Liver (tissue), 9 donors: ENCODE measurements around the gene LDB2. TPM values are rescaled to one million over a fixed set of nuclear protein-coding genes. Genes with fewer than 3 reads are reported as not detected.
A peak's percentile ranks its signal among the peaks of the same experiment; 100 is the strongest.

Experiments
- DNase-seq: peaks from one replicate; pipeline ENCODE4 v3.0.0-alpha.2; 2017; ENCODE audit warnings: low spot score
- H3K27ac ChIP-seq, 2 donors: one replicate each; pipeline ENCODE4 v1.7.0; 2013; ENCODE audit warnings: inconsistent platforms in 2 of 2, low read length in 2 of 2, control low read depth in 1 of 2, low read depth in 1 of 2, mild to moderate bottlenecking in 1 of 2
- H3K27me3 ChIP-seq, 4 donors: one replicate each; pipeline versions ENCODE4 v1.6.1 to v1.7.0; 2013; ENCODE audit warnings: low read length in 3 of 4, inconsistent platforms in 1 of 4, mild to moderate bottlenecking in 1 of 4, moderate library complexity in 1 of 4; ENCODE audit not compliant: control insufficient read depth in 4 of 4, insufficient read depth in 4 of 4
- H3K36me3 ChIP-seq, 4 donors: one replicate each; pipeline versions ENCODE4 v1.6.1 to v1.7.0; 2013; ENCODE audit warnings: low read length in 3 of 4, mild to moderate bottlenecking in 3 of 4, low read depth in 1 of 4, moderate library complexity in 1 of 4; ENCODE audit not compliant: control insufficient read depth in 4 of 4, insufficient read depth in 3 of 4
- H3K4me1 ChIP-seq, 4 donors: one replicate each; pipeline versions ENCODE4 v1.6.1 to v1.7.0; 2013; ENCODE audit warnings: low read length in 3 of 4, mild to moderate bottlenecking in 3 of 4, moderate library complexity in 1 of 4; ENCODE audit not compliant: control insufficient read depth in 4 of 4, insufficient read depth in 4 of 4
- H3K4me3 ChIP-seq, 3 donors: one replicate each; pipeline versions ENCODE4 v1.6.1 to v1.7.0; 2013; ENCODE audit warnings: low read length in 3 of 3, control low read depth in 1 of 3, low read depth in 1 of 3, mild to moderate bottlenecking in 1 of 3
- H3K9ac ChIP-seq, 2 donors: one replicate each; pipeline ENCODE4 v1.7.0; 2013; ENCODE audit warnings: low read length in 2 of 2, mild to moderate bottlenecking in 2 of 2, moderate library complexity in 2 of 2, control low read depth in 1 of 2, low read depth in 1 of 2
- H3K9me3 ChIP-seq, 4 donors: one replicate each; pipeline versions ENCODE4 v1.6.1 to v1.7.0; 2013; ENCODE audit warnings: low read length in 3 of 4; ENCODE audit not compliant: control insufficient read depth in 4 of 4
- ATF3 ChIP-seq: IDR thresholded peaks from 2 replicates; pipeline ENCODE4 v1.6.1; 2016; ENCODE audit warnings: antibody characterized with exemption
- CTCF ChIP-seq: fragments of 150-350 bp; IDR thresholded peaks from 2 replicates; pipeline ENCODE4 v1.5.1; 2017; ENCODE audit warnings: improper control_type of control experiment, low read depth, low read length; ENCODE audit not compliant: missing input control
- EGR1 ChIP-seq, 2 donors: IDR thresholded peaks; 2 replicates each; pipeline ENCODE4 v1.6.1; 2016 to 2018; ENCODE audit warnings: antibody characterized with exemption in 2 of 2, low read depth in 2 of 2
- FOXA1 ChIP-seq: IDR thresholded peaks from 2 replicates; pipeline ENCODE4 v1.6.1; 2016; ENCODE audit warnings: antibody characterized with exemption
- FOXA2 ChIP-seq: IDR thresholded peaks from 2 replicates; pipeline ENCODE4 v1.6.1; 2016; ENCODE audit warnings: antibody characterized with exemption
- GABPA ChIP-seq, 2 donors: IDR thresholded peaks in 1 of 2; conservative IDR thresholded peaks in 1 of 2; 2 replicates each; pipeline ENCODE4 v1.6.1; 2016; ENCODE audit warnings: antibody characterized with exemption in 2 of 2, mild to moderate bottlenecking in 1 of 2, moderate library complexity in 1 of 2
- HNF4A ChIP-seq, 2 donors: conservative IDR thresholded peaks; 2 replicates each; pipeline ENCODE4 v1.6.1; 2016; ENCODE audit warnings: antibody characterized with exemption in 2 of 2, mild to moderate bottlenecking in 2 of 2
- HNF4G ChIP-seq: IDR thresholded peaks from 2 replicates; pipeline ENCODE4 v1.6.1; 2016; ENCODE audit warnings: antibody characterized with exemption
- JUND ChIP-seq, 2 donors: IDR thresholded peaks; 2 replicates each; pipeline ENCODE4 v1.6.1; 2016; ENCODE audit warnings: antibody characterized with exemption in 2 of 2
- MAX ChIP-seq: IDR thresholded peaks from 2 replicates; pipeline ENCODE4 v1.6.1; 2016; ENCODE audit warnings: antibody characterized with exemption
- NR2F2 ChIP-seq: IDR thresholded peaks from 2 replicates; pipeline ENCODE4 v1.6.1; 2016; ENCODE audit warnings: antibody characterized with exemption
- RAD21 ChIP-seq, 2 donors: IDR thresholded peaks; 2 replicates each; pipeline ENCODE4 v1.6.1; 2016; ENCODE audit warnings: antibody characterized with exemption in 2 of 2, mild to moderate bottlenecking in 2 of 2
- REST ChIP-seq: IDR thresholded peaks from 2 replicates; pipeline ENCODE4 v1.6.1; 2016; ENCODE audit warnings: antibody characterized with exemption, mild to moderate bottlenecking
- RXRA ChIP-seq, 2 donors: IDR thresholded peaks; 2 replicates each; pipeline ENCODE4 v1.6.1; 2017 to 2018; ENCODE audit warnings: antibody characterized with exemption in 2 of 2, mild to moderate bottlenecking in 1 of 2
- SP1 ChIP-seq: IDR thresholded peaks from 2 replicates; pipeline ENCODE4 v1.6.1; 2018; ENCODE audit warnings: antibody characterized with exemption, mild to moderate bottlenecking
- TAF1 ChIP-seq: conservative IDR thresholded peaks from 2 replicates; pipeline ENCODE4 v1.6.1; 2016; ENCODE audit warnings: antibody characterized with exemption, mild to moderate bottlenecking
- ZBTB33 ChIP-seq: IDR thresholded peaks from 2 replicates; pipeline ENCODE4 v1.6.1; 2016; ENCODE audit warnings: antibody characterized with exemption
- WGBS: extraction: QIAGEN DNeasy Blood & Tissue Kit; methylation state at CpG from one replicate; pipeline ENCODE4 v1.1.7; 2013; 5-methylcytosine and 5-hydroxymethylcytosine counted together
- polyA plus RNA-seq, 2 donors: library from polyadenylated mRNA; stranded (reverse) in 1 of 2; unstranded in 1 of 2; fragments of 200-250 nt in 1 of 2; fragments of >200 nt in 1 of 2; fragmentation: Nextera tagmentation in 1 of 2; extraction: Ambion mirVana in 1 of 2; gene quantifications; one replicate each; pipeline versions ENCODE4 v1.2.1 to v1.2.3, GENCODE V29; 2013 to 2015
- total RNA-seq, 2 donors: library from RNA; depleted of rRNA; stranded (reverse); fragments of >200 nt; gene quantifications; one replicate each; pipeline ENCODE4 v1.2.3, GENCODE V29; 2014
- donor health status: healthy.
- donor health status: healthy.
- donor health status: healthy.
- donor health status: healthy.
- donor health status: healthy.

The LDB2 gene
- total and polyA plus RNA-seq, 4 donors: 7.4 to 31.9 (median 16.8) TPM

GRCh38 chr4:16916719-16917337, 18.4 kb upstream of the LDB2 start:
- DNase-seq: peak; percentile 63
- H3K9me3 ChIP-seq: no peaks in the 10 kb centered on the region
- H3K27ac ChIP-seq: no peak overlapping the region
- H3K4me3 ChIP-seq: no peak overlapping the region
- H3K36me3 ChIP-seq: no peaks in the 10 kb centered on the region
- peak; percentile 97 to 99 for TF ChIP-seq RAD21 (IDR thresholded peaks at IDR 0.05)
- no peak for TF ChIP-seq GABPA (IDR thresholded peaks at IDR 0.05 in 1 of 2, conservative IDR thresholded peaks at IDR 0.05 in 1 of 2)
- TF ChIP-seq HNF4A (conservative IDR thresholded peaks at IDR 0.05): peak; percentile 6 to 16
- no peak for TF ChIP-seq JUND (IDR thresholded peaks at IDR 0.05)
- TF ChIP-seq ZBTB33: no peak
- peak; percentile 100 for TF ChIP-seq CTCF
- TF ChIP-seq TAF1: no peak
- TF ChIP-seq RXRA (IDR thresholded peaks at IDR 0.05): peak in 1 of 2 donors; percentile 21
- TF ChIP-seq ATF3: no peak
- no peak overlapping the region for H3K9ac ChIP-seq
- no peaks in the 10 kb centered on the region for H3K27me3 ChIP-seq
- no peaks in the 10 kb centered on the region for H3K4me1 ChIP-seq
- 58% methylated on average over 13 of the region's 13 CpGs for WGBS

- 81% methylated on average over 2 of the region's 2 CpGs for WGBS
- H3K27ac ChIP-seq: no peak overlapping the region
- no peak overlapping the region for H3K9ac ChIP-seq
- H3K4me3 ChIP-seq: no peak overlapping the region
- TF ChIP-seq HNF4A (conservative IDR thresholded peaks at IDR 0.05) (no peak), GABPA (IDR thresholded peaks at IDR 0.05 in 1 of 2, conservative IDR thresholded peaks at IDR 0.05 in 1 of 2) (no peak), ATF3 (no peak), CTCF (no peak), MAX (no peak), EGR1 (IDR thresholded peaks at IDR 0.05; ENCODE audit: low read depth in 2 of 2) (no peak), ZBTB33 (no peak), FOXA1 (no peak), SP1 (no peak), JUND (IDR thresholded peaks at IDR 0.05) (no peak), NR2F2 (no peak), REST (no peak), TAF1 (no peak), HNF4G (no peak), FOXA2 (no peak), RAD21 (IDR thresholded peaks at IDR 0.05) (no peak), RXRA (IDR thresholded peaks at IDR 0.05) (no peak)
- H3K4me1 ChIP-seq: no peaks in the 10 kb centered on the region
- no peaks in the 10 kb centered on the region for H3K27me3 ChIP-seq
- H3K36me3 ChIP-seq: no peaks in the 10 kb centered on the region
- no peak for DNase-seq
- no peaks in the 10 kb centered on the region for H3K9me3 ChIP-seq
These were observed 17.6 kb upstream of the LDB2 start for GRCh38 chr4:16916031-16916430.
